ENCODE data around the gene TRAPPC6A.
"Not testable (repeated sequence)": the region's sequence is repeated elsewhere in the genome, so short reads cannot be mapped to it uniquely, and the experiment has no call there.

Gene TRAPPC6A

GRCh38 chr19:45130888-45131615 is 47.0 kb downstream of the TRAPPC6A start:
- DNase-seq (ENCODE audit: low spot score), result no peak

- DNase-seq (ENCODE audit: low spot score), result no peak
These were observed 47.8 kb downstream of the TRAPPC6A start for GRCh38 chr19:45130236-45130635.

GRCh38 chr19:45128806-45129205 is 49.2 kb downstream of the TRAPPC6A start:
- no peak for DNase-seq (ENCODE audit: low spot score)

- no peak for DNase-seq (ENCODE audit: low spot score)
These were observed 49.9 kb downstream of the TRAPPC6A start for GRCh38 chr19:45128146-45128545.

- DNase-seq (ENCODE audit: low spot score), result no peak
These were observed 51.4 kb downstream of the TRAPPC6A start for GRCh38 chr19:45126654-45127053.

- DNase-seq (ENCODE audit: low spot score), result peak; percentile 81
These were observed 52.0 kb downstream of the TRAPPC6A start for GRCh38 chr19:45125975-45126493.

- DNase-seq (ENCODE audit: low spot score), result no peak
These were observed 52.7 kb downstream of the TRAPPC6A start for GRCh38 chr19:45125360-45125759.

GRCh38 chr19:45124021-45124420 is 54.0 kb downstream of the TRAPPC6A start:
- no peak for DNase-seq (ENCODE audit: low spot score)

- DNase-seq (ENCODE audit: low spot score), result no peak
These were observed 54.6 kb downstream of the TRAPPC6A start for GRCh38 chr19:45123440-45123850.

GRCh38 chr19:45122832-45123231 is 55.2 kb downstream of the TRAPPC6A start:
- no peak for DNase-seq (ENCODE audit: low spot score)

- no peak for DNase-seq (ENCODE audit: low spot score)
These were observed 56.2 kb downstream of the TRAPPC6A start for GRCh38 chr19:45121827-45122345.

- DNase-seq (ENCODE audit: low spot score), result no peak
These were observed 58.5 kb downstream of the TRAPPC6A start for GRCh38 chr19:45119582-45119981.

- DNase-seq (ENCODE audit: low spot score), result not testable (repeated sequence)
These were observed 59.3 kb downstream of the TRAPPC6A start for GRCh38 chr19:45118591-45119355.

GRCh38 chr19:45118106-45118505 is 59.9 kb downstream of the TRAPPC6A start:
- no peak for DNase-seq (ENCODE audit: low spot score)

GRCh38 chr19:45117671-45118070 is 60.4 kb downstream of the TRAPPC6A start:
- no peak for DNase-seq (ENCODE audit: low spot score)

GRCh38 chr19:45117167-45117594 is 60.9 kb downstream of the TRAPPC6A start:
- DNase-seq (ENCODE audit: low spot score), result no peak

- no peak for DNase-seq (ENCODE audit: low spot score)
These were observed 62.0 kb downstream of the TRAPPC6A start for GRCh38 chr19:45115809-45116615.

- no peak for DNase-seq (ENCODE audit: low spot score)
These were observed 63.9 kb downstream of the TRAPPC6A start for GRCh38 chr19:45114116-45114515.

GRCh38 chr19:45113628-45114027 is 64.4 kb downstream of the TRAPPC6A start:
- no peak for DNase-seq (ENCODE audit: low spot score)
